Fibroblast of the conjunctiva (primary cell): ENCODE results near the gene SMPX.

Experiments used
- DNase-seq: peaks from one replicate; pipeline ENCODE4 v3.0.0-alpha.2; 2010; ENCODE audit warnings: low read depth

The SMPX gene

GRCh38 chrX:21744060-21744459, 13.9 kb downstream of the SMPX start:
- DNase-seq, result no peak

- DNase-seq, result no peak
These were observed 15.8 kb downstream of the SMPX start for GRCh38 chrX:21741869-21742701.

GRCh38 chrX:21741364-21741763, 16.6 kb downstream of the SMPX start:
- DNase-seq, result no peak

DNA sequence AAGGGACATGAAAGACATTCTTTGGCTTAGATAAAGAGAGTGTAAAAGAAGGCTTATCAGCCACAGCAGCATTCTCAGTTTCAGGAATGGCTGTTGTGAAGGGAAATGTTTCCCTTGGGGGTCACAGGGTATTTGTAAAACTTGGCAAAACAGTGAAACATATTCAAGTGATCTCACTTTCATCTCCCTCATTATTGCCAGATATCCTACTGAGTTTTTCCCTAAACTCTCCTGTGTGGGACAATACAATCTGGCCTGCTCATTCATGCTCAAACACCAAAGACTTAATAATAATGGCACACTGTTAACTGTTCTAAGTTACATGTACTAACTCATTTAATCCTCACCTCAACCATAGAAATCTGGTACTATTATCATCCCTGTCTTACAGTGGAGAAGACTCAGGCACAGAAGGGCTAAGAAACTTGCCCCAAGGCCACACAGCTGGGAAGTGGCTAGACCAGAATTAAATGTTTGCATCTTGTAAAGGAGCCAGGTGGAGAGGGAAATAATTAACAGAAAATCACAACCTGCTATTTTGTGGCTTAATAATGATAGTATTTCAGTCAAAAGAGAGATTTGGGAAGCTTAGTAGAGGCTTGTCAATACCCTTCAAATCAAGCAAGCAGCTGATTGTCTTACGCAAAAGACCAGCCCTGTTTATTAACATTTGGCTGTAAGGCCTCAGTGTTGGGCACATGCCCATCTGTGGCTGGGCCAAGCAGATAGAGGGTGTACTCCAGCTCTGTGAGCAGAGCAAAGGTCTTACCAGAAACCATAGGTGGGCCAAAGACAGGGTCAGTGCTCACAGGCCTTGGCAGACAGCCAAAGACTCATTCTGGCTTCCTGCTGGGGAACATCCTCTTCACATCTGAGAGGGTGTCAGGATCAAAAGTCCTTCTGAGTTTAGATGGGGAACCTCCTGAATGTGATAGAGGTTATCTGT, 17.3 kb downstream of the SMPX start:
- no peak for DNase-seq

- DNase-seq, result no peak
These were observed 19.0 kb downstream of the SMPX start for GRCh38 chrX:21738950-21739287.

DNA sequence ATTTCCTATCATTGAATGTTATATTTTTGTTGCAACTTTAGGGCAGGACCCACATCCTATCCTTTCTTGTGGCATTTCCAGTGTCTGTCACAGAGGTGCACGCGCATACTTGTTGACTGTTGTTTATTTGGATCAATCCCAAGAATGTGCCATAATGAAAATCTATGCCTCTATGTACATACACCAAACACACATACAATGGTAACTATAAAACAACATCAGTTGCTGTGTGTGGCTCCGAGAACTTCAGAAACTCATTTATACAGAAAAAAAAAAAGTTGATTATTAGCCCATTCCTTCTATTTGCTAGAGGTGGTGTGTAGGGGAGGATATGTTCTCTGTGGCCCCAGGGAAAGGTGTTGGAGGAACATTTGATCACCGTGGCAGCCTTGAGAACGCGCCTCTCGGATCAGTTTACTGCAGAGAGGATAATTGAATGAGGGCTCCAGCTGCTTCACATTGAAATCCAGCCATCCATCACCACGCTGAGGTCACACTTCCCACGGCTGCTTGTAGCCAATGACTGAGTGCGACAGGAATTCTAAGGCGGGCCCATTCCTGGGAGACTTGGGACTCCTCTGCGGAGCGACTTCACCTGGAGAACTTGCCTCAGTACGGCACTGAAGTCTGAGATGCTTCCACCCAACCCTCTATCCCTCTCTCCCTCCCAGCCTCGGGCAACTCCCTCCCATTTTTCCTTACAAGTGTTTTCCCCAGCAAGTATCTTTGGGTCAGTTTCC, 19.5 kb downstream of the SMPX start:
- DNase-seq, result no peak

- no peak for DNase-seq
These were observed 22.2 kb downstream of the SMPX start for GRCh38 chrX:21735768-21736127.

DNA sequence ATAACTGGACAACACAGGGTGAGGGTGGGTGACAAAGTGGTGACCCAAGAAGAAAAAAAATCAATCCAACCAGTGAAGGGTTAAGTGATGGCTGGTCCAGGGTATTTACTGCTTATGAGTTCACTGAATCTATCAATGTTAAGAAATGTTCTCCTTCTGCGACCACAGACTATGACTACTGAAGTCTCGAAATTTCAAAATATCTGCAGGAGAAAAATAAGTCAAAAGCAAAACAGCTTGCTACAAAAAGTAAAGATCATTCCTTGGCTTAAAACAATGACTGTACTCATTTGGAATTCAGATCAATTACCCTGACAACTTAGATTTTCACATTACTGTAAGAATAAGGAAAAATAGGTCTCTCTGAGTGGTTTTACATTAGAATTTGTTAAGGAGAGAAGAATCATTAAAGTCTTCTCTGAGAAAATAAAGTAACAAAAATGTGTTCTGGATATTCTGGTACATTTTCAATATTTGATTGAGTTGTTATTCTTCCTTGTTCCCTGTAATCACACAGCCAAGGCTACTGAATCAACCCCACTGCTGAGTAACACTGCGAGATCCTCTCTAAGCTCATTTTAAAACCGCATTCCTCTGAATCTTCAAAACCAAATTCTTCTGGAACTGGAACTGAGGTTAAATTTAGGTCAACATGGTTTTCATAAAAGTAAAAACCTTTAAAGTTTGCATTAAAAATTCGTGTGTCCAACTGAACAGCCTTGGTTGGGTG, 22.7 kb downstream of the SMPX start:
- DNase-seq, result no peak

- DNase-seq, result no peak
These were observed 23.7 kb downstream of the SMPX start for GRCh38 chrX:21734175-21734574.

- DNase-seq, result no peak
These were observed 24.2 kb downstream of the SMPX start for GRCh38 chrX:21733705-21734104.

DNA sequence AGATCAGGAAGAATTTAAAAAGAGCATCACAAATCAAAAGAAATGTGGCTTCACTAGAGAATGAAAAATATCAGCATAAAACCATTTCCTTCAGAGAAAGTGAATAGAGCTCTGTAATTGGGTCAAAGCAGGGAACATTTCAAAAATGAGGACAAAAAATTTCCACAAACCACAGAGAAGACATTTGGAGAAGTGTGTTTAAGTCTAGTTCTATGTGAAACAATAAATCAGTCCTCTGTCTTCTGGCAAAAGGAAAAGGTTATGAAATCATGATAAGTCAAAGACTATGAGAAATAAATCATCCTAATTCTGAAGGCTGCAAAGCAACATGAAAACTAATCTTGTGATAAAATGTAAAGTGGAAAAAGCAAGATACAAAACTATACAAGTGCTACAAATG, 27.9 kb downstream of the SMPX start:
- DNase-seq, result no peak

- no peak for DNase-seq
These were observed 29.5 kb downstream of the SMPX start for GRCh38 chrX:21728276-21728968.

- DNase-seq, result no peak
These were observed 32.0 kb downstream of the SMPX start for GRCh38 chrX:21725916-21726315.

GRCh38 chrX:21725496-21725895, 32.4 kb downstream of the SMPX start:
- DNase-seq, result no peak

- DNase-seq, result no peak
These were observed 34.1 kb downstream of the SMPX start for GRCh38 chrX:21723814-21724213.

DNA sequence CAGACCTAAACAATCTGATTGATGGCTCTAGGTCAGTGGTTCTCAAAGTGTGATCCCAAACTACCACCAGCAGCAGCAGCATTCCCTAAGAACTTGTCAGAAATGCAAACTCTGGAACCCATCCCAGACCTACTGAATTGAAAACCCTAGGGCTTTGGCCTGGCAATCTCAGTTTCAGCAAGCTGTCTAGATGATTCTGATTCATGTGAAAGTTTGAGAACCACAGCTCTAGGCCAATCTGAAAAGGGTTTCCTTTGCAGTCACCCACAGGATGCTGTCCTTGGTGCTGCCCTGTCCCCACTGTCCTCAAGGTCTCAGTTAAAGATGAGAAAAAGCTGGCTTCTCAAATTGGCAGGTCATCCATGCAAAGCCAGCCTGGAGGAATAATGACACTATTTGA, 34.8 kb downstream of the SMPX start:
- no peak for DNase-seq

DNA sequence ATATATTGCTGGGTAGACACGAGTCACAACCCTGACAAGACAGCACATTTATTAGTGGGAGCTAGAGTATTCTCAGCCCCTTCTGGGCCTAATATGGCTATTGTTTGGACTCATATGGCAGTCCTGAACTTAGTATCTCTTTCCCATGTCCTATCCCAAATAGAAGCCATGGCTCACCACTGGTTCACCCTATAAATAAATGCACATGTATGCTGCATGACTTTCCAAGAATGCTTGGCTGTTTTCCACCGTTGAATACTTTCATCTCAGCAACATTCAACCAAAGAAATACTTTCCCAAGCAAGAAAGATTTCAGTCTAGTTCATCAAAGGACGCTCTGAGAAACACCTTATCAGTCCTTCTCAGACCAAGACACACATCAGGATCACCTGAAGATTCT, 36.7 kb downstream of the SMPX start:
- DNase-seq, result no peak

DNA sequence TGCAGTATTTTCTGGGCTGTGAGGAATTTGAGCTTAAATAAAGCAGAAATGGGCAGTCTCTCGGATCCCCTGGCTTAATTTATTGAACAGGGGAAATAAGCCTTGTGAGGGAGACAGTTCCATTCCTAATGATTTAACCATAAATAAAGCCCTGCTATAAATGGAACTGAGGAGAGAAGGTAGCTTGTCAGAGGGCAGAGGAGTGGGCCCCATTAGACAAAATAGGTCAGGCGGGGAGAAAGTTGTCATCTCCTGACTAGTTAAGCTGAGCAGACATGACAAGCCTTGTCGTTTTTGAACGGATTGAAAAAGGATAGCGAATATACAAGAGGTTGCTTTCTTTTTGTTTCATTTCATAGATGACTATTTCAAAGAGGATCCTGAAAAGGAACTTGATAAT, 39.3 kb downstream of the SMPX start:
- DNase-seq, result no peak

DNA sequence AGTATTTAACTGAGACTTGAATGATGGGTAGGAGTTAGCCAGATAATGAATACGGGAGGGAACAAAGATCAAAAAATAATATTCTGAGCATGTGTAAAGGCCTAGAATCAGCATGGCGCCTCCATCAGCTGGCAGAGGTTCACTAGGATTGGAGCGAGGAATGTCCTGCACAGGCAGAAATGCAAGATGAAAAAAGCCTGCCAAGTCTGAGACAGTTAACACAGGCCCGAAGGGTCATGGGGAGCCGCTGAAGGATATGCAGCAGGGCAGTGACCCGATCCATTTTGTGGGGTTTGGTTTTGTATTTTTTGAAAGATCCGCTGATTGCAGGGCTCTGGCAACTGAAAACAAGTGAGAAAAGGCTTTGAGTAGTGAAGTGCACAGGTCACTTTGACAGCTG, 40.1 kb downstream of the SMPX start:
- no peak for DNase-seq

GRCh38 chrX:21715825-21716224, 42.1 kb downstream of the SMPX start:
- no peak for DNase-seq

DNA sequence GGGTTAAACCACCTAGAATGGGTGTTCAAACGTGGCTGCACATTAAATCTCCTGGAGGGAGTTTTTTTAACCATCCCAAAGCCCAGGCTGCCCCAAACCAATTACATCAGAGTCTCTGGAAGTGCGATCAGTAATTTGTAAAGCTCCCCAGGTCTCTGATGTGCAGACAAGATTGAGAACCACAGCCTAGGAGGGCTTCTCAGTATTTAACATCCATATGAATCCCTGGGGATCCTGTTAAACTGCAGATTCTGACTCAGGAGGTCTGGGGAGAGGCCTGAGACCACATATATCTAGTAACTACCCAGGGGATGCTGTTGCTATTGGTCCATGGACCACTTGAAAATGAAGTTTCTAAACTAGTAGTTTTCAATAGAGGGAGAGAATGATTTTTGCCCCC, 42.6 kb downstream of the SMPX start:
- DNase-seq, result no peak

DNA sequence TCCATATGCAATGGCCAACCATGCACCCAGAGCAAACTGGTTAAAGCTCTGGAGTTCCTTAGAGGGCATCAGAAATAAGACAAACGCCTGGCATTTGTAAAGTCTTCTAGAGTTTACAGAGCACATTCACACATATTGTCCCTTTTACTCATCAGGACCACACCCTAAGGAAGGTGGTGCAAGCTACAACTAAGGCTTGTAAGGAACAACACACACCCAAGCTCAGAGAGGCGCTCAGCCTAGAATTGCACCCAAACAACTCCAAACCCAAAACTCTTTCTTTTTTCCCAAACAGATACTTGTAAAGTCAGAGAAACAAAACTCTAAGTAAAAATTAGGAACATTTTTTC, 46.1 kb downstream of the SMPX start:
- no peak for DNase-seq
